ENCODE results near the gene ZNF48.

- TF ChIP-seq CTCF (conservative IDR thresholded peaks at IDR 0.05; ENCODE audit: low read depth, low read length) (no peak), EZH2 (IDR thresholded peaks at IDR 0.05; ENCODE audit: low read length, unreplicated experiment) (no peak), EZH2phosphoT487 (IDR thresholded peaks at IDR 0.05; ENCODE audit: borderline replicate concordance, low read length) (no peak)
Observed at GRCh38 chr16:30379158-30379783, 15.9 kb upstream of the ZNF48 start.
